AG09319 (cell line): ENCODE measurements around the gene SELENOK.
"Not testable (repeated sequence)": the region's sequence is repeated elsewhere in the genome, so short reads cannot be mapped to it uniquely, and the experiment has no call there.

Experiments
- DNase-seq: peaks from one replicate; pipeline ENCODE4 v3.0.0-alpha.2; 2010; ENCODE audit warnings: low read depth; ENCODE audit errors: extremely low read depth
- TF ChIP-seq, protein P1 (sequence below): IDR thresholded peaks from 2 replicates; pipeline ENCODE4 v1.5.1; 2011; ENCODE audit warnings: low read depth, mild to moderate bottlenecking, inconsistent platforms, low read length, moderate library complexity

The SELENOK gene

DNA sequence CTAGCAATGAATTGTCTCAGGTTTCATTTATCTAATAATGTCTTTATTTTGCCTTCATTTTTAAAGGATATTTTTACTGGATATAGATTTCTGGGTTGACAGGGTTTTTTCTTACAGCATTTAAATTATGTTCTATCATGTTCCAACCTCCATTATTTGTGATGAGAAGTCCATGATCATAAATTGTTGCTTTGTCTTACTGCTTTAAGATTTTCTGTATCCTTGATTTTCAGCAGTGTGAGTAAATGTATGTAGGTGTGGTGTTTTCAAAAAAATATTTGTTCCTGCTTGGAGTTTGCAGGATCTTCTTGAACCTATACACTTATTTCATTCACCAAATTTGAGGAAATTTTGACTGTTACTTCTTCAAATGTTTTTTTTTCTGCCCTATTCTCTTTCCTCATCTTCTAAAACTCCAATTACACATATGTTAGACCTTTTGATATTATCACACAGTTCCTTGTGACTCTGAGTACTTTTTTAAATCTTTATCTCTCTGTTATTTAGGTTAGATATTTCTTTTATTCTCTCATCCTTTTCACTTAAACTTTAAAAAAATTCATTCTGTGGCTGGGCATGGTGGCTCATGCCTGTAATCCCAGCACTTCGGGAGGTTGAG lies 43.7 kb upstream of the SELENOK start:
- no peak for DNase-seq
- TF ChIP-seq, protein P1, sequence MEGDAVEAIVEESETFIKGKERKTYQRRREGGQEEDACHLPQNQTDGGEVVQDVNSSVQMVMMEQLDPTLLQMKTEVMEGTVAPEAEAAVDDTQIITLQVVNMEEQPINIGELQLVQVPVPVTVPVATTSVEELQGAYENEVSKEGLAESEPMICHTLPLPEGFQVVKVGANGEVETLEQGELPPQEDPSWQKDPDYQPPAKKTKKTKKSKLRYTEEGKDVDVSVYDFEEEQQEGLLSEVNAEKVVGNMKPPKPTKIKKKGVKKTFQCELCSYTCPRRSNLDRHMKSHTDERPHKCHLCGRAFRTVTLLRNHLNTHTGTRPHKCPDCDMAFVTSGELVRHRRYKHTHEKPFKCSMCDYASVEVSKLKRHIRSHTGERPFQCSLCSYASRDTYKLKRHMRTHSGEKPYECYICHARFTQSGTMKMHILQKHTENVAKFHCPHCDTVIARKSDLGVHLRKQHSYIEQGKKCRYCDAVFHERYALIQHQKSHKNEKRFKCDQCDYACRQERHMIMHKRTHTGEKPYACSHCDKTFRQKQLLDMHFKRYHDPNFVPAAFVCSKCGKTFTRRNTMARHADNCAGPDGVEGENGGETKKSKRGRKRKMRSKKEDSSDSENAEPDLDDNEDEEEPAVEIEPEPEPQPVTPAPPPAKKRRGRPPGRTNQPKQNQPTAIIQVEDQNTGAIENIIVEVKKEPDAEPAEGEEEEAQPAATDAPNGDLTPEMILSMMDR: no peak

DNA sequence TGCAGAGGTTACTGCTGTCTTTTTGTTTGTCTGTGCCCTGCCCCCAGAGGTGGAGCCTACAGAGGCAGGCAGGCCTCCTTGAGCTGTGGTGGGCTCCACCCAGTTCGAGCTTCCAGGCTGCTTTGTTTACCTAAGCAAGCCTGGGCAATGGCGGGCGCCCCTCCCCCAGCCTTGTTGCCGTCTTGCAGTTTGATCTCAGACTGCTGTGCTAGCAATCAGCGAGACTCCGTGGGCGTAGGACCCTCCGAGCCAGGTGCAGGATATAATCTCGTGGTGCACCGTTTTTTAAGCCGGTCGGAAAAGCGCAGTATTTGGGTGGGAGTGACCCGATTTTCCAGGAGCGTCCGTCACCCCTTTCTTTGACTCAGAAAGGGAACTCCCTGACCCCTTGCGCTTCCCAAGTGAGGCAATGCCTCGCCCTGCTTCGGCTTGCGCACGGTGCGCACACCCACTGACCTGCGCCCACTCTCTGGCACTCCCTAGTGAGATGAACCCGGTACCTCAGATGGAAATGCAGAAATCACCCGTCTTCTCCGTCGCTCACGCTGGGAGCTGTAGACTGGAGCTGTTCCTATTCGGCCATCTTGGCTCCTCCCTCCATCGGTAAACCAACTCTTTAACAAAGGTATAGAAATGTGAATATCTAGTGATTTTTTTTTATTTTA lies 35.7 kb upstream of the SELENOK start:
- not testable (repeated sequence) for DNase-seq

DNA sequence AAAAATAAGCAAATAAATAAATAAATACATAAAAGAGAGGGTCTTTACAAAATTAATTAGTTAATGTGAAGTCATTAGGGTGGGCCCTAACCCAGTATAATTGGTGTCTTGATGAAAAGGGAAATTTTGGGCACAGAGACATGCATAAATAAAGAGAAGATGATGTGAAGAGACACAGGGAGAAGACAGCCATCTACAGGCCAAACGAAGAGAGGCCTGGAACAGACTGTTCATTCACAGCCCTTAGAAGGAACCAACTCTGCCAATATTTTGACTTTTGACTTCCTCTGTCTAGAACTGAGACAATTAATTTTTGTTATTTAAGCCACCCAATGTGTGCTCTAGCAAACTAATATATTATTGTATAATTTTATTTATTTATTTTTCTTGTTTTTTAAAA lies 29.6 kb upstream of the SELENOK start:
- no peak for DNase-seq

DNA sequence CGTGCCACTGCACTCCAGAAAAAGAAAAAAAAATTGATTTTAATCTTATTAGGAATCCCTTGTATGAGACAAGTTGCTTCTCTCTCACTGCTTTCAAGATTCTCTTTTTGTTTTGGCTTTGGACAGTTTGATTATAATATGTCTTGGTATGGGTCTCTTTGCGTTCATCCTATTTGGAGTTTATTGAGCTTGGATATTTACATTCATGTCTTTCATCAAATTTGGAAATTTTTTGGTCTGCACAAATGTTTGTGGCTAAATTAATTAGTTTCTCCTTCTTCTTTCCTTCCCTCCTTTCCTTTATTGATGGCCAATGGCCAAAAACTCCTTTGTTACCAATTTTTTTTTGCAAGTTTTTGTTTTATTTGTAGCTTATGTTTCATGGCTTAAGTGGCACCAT lies 28.1 kb upstream of the SELENOK start:
- TF ChIP-seq, protein P1: no peak
- no peak for DNase-seq

More for the DNA sequence above, 29.6 kb upstream of the SELENOK start:
- TF ChIP-seq, protein P1: peak; percentile 59

DNA sequence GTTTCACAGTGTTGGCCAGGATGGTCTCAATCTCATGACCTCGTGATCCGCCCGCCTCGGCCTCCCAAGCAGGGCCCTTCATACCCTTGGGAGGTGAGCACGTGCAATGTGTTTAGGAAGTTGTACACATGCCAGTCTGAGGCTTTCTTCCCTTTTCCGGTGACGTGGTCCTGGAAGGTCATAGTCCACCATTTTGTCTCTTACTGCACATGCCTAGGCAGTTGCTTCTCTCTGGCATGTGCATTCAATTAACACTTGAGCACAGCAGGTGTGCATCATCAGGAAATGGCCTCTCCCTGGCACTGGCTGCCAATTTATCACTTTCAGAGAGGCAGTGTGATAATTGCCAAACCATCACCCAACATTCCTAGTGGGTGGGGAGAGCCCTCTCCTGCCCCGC lies 21.7 kb upstream of the SELENOK start:
- DNase-seq: no peak
- TF ChIP-seq, protein P1: no peak

DNA sequence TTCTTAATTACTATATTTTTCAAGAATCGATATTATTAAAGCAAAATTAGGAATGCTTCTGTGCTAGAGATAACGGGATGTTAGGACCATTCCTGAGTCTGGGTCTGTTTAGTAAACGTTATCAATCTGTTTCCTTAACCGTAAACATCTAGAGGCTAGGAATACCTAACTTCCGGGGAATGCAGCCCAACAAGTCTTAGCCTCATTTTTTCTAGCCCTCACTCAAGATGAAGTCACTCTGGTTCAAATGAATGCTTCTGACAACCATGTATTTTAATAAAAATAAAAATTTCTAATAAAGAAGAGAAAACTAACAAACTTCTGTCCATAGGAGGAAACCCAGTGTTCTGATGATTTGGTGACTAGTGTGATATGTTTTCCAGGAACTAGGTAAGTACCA lies 11.1 kb upstream of the SELENOK start:
- no peak for DNase-seq
- TF ChIP-seq, protein P1: no peak

DNA sequence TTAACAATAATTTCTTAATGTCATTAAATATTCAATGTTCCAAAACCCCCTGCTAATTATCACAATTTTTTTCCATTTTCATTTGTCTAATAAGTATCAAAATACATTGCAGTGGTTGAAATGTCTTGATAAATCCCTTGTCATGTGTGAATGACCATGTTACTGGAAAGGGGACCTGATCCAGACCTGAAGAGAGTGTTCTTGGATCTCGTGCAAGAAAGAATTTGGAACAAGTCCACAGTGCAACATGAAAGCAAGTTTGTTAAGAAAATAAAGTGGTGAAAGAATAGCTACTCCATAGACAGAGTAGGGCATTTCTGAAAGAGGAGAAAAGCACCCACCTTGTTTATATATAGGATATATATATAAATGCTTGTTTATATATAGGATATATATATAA lies 10.4 kb upstream of the SELENOK start:
- DNase-seq: no peak
- TF ChIP-seq, protein P1: no peak
